Measurements from ENCODE around the gene MIDN. TPM values are rescaled to one million over a fixed set of nuclear protein-coding genes. Genes with fewer than 3 reads are reported as not detected.

Gene MIDN
- total RNA-seq, 4 donors from 2014 or later = 12.4 to 65.0 (median 40.4) TPM

DNA sequence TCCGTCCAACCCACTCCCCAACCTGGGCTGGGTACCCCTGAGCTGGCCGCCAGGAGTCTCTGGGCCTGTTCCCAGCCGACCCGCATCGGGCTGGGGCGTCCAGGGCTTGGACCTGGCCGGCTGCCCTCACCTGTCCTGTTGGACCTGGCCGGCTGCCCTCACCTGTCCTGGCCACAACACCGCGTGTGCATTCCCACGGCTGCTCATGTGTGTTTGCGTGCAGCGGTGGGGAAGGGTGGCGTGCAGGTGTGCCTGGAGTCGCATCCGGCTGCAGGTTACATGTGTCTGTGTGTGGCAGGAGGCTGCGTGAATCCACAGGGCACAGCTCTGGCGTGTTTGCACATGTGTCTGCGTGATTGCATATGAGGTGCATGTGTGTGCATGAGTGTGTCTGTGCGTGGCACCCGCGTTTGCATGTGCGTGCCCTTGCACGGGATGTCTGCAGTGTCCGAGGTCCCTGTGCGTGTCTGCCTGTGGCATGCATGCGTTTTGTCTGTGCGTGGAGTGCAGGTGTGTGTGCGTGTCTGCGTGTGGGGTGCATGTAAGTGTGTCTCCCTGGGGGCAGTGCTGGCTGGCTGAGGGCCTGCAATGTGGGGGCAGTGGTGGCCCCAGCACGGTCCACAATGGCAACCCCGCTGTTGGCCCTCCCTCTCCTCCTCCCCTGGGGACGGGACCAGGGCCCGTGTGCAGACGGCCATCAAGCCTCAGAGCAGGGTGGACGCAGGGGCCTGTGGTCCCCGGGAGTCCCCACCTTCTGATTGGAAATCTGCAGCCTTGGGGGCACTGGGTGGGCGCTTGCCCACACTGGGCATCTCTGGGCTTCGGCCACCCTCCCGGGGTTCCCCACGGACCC lies 40.7 kb downstream of the MIDN start:
- Histone ChIP-seq H3K4me1 (peaks cover 0 to 43% (median 14%) of the 10 kb centered on the region in 3 donors), H3K36me3 (no peaks in the 10 kb centered on the region), H3K27ac (no peak overlapping the region), H3K4me3 (no peak overlapping the region), H3K9me3 (no peaks in the 10 kb centered on the region), H3K27me3 (peaks cover 15 to 98% (median 25%) of the 10 kb centered on the region in 4 donors)
- 59 to 60% methylated on average over 2 to 3 of the region's 41 CpGs for WGBS, 2 donors
- TF ChIP-seq POLR2A (IDR thresholded peaks at IDR 0.05) = no peak
- TF ChIP-seq, protein P1, sequence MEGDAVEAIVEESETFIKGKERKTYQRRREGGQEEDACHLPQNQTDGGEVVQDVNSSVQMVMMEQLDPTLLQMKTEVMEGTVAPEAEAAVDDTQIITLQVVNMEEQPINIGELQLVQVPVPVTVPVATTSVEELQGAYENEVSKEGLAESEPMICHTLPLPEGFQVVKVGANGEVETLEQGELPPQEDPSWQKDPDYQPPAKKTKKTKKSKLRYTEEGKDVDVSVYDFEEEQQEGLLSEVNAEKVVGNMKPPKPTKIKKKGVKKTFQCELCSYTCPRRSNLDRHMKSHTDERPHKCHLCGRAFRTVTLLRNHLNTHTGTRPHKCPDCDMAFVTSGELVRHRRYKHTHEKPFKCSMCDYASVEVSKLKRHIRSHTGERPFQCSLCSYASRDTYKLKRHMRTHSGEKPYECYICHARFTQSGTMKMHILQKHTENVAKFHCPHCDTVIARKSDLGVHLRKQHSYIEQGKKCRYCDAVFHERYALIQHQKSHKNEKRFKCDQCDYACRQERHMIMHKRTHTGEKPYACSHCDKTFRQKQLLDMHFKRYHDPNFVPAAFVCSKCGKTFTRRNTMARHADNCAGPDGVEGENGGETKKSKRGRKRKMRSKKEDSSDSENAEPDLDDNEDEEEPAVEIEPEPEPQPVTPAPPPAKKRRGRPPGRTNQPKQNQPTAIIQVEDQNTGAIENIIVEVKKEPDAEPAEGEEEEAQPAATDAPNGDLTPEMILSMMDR (IDR thresholded peaks at IDR 0.05) = no peak
- DNase-seq = no peak
- intact Hi-C loops (cut with DNase I) = loop anchor here (10.0 kb wide), 1 partner anchor 166 kb away; the partner anchor contains the start of gene APC2

DNA sequence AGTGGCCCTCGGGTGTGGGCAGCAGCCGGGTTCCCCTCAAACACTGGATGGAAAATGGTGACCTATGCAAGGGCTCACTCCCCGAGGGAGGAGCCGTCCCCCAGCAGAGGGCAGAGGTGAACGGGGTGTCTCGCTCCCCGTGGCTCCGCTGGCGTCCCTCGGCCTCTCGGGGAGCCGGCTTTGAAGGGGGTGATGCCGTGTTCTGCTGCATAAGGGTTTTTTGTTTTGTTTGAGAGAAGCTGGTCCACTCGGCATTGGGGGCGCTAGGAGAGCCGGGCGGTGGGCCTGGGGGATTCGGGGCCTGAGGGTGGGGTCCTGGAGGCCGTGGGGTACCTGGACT lies 41.3 kb downstream of the MIDN start:
- no peak for DNase-seq
- Histone ChIP-seq H3K27ac (no peak overlapping the region), H3K9me3 (no peaks in the 10 kb centered on the region), H3K36me3 (no peaks in the 10 kb centered on the region), H3K27me3 (peaks cover 15 to 98% (median 25%) of the 10 kb centered on the region in 4 donors), H3K4me3 (no peak overlapping the region), H3K4me1 (peaks cover 0 to 37% (median 12%) of the 10 kb centered on the region in 3 donors)
- WGBS, 2 donors = no CpG with 5 or more reads among the region's 19 CpGs
- intact Hi-C loops (cut with DNase I) = loop anchor here (10.0 kb wide), 1 partner anchor 165 kb away; the partner anchor contains the start of gene APC2
- TF ChIP-seq, protein P1 (IDR thresholded peaks at IDR 0.05) = no peak
- TF ChIP-seq POLR2A (IDR thresholded peaks at IDR 0.05) = no peak

DNA sequence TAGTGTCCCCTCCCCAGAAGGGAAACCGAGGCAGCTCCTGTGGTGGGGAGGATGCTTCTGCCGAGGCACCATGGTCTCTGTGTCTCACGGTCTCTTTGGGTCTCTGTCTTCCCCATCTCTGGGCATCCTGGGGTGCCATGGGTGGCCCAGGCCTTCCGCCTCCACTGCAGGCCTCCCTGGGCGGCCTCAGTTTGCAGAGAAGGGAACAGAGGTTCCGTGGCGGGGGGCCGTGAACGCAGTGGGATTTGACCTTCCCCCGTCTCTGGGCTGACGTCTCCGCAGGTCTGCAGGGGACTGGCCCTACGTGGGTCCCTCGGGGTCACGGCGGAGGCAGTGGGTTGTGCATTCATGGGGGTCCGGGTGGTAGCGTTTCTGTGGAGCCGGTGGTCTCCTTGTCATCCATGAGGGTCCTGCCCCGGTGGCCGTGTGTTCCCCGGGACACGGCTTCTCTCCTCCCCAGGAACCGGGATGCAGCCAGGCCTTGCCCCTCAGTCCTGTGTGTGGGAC lies 41.9 kb downstream of the MIDN start:
- Histone ChIP-seq H3K27ac (no peak overlapping the region), H3K4me1 (peaks cover 3 to 34% (median 11%) of the 10 kb centered on the region in 3 donors), H3K4me3 (no peak overlapping the region), H3K9me3 (no peaks in the 10 kb centered on the region), H3K36me3 (no peaks in the 10 kb centered on the region), H3K27me3 (peaks cover 15 to 98% (median 28%) of the 10 kb centered on the region in 4 donors)
- no peak for TF ChIP-seq POLR2A (IDR thresholded peaks at IDR 0.05)
- TF ChIP-seq, protein P1 (IDR thresholded peaks at IDR 0.05) = no peak
- WGBS, 2 donors = 20 to 80% methylated on average over 1 to 2 of the region's 24 CpGs
- intact Hi-C loops (cut with DNase I) = no loop called here
- DNase-seq = no peak

DNA sequence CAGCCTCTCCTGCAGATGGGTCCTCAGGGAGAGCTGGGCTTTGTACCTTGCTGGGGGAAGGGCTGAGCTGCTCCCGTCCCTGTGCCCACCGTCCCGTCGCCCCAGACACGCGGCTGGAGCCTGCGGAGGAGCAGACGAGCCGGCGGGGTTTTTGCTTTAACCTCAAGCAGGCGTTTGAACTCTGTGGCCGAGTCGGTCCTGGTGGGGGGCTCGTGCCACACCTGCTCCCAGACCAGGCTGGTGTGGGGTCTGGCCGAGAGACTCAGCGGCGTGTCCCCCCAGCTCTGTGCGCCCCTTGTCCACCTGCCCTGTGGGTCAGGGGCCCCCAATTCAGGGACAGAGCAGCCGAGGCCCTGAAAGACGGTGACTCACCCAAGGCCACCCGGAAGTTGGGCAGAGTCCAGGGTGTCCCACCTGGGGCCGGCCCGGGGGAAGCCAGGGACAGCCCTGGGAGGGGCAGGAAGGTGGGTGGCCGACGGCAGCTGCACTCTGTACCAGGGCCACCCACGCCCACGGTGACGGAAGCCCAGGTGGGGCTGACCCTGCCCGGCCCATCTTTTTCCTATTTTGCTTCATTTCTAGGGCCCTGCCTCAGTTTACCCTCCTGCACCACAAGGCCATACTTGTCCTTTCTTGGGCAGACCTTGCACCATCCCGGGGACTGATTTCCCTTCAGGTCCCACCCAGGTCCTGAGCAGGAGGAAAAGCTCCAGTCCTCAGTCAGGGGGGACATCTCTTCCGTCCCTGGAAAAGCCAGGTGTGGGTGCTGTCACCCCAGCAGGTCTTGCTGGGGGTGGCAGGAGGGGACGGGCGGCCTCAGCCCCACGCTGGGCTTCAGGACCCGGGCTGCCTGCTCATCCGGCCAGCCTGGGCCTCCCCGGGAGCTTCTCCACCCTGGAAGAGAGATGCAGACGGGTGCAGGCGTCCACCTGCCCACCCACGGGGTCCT lies 42.6 kb downstream of the MIDN start:
- TF ChIP-seq POLR2A (IDR thresholded peaks at IDR 0.05) = no peak
- TF ChIP-seq, protein P1 (IDR thresholded peaks at IDR 0.05) = no peak
- Histone ChIP-seq H3K27ac (no peak overlapping the region), H3K4me3 (no peak overlapping the region), H3K9me3 (no peaks in the 10 kb centered on the region), H3K27me3 (peaks cover 15 to 100% (median 31%) of the 10 kb centered on the region in 4 donors), H3K4me1 (peaks cover 7 to 37% (median 7%) of the 10 kb centered on the region in 3 donors), H3K36me3 (no peaks in the 10 kb centered on the region)
- 51 to 80% methylated on average over 2 to 10 of the region's 40 CpGs for WGBS, 2 donors
- intact Hi-C loops (cut with DNase I) = no loop called here
- DNase-seq = no peak
